GM12878 (cell line): ENCODE results near the gene ARPC1A. TPM values are rescaled to one million over a fixed set of nuclear protein-coding genes. Genes with fewer than 3 reads are reported as not detected.

Experiments used
- ATAC-seq: fragments of 200-7000 bp; cut with Tn5 transposase; 3 replicates; pipeline ENCODE4 v1.9.1; 2020; ENCODE audit warnings: mild to moderate bottlenecking, moderate library complexity
- BruUV-seq: library from RNA; stranded (reverse); fragments of 400-500 nt; replicated peaks from 2 replicates; lab custom pipeline; 2021; lab: Mats Ljungman, UMichigan
- CTCF ChIA-PET: fragments of 300-600 bp; sonication (Branson Sonifier 250); formaldehyde crosslinking; extraction: SDS; loops from one replicate; lab custom pipeline; 2021; ENCODE audit warnings: inconsistent platforms; lab: Yijun Ruan, JAX
- POLR2A ChIA-PET: fragments of 350-600 bp; formaldehyde crosslinking; extraction: SDS; loops from one replicate; lab custom pipeline; 2021; ENCODE audit warnings: inconsistent platforms; lab: Charles Lee
- RAD21 ChIA-PET: fragments of 300-600 bp; sonication (Branson Sonifier 250); formaldehyde crosslinking; loops from one replicate; lab custom pipeline; 2023; ENCODE audit warnings: antibody characterized with exemption; ENCODE audit not compliant: unreplicated experiment; lab: Charles Lee
- SMC1A ChIA-PET: fragments of 300-600 bp; sonication (Branson Sonifier 250); formaldehyde crosslinking; loops from one replicate; lab custom pipeline; 2023; ENCODE audit not compliant: unreplicated experiment, uncharacterized antibody; lab: Charles Lee
- DNase-seq: peaks from one replicate; pipeline ENCODE4 v3.0.0-alpha.2; 2011; ENCODE audit warnings: low read depth, low spot score
- FAIRE-seq: peaks from 3 replicates; lab custom pipeline; 2011; peaks lifted over from hg19 to GRCh38; lab: Jason Lieb, UNC
- H2AFZ ChIP-seq: 2 replicates; pipeline ENCODE4 v1.6.0; 2011; ENCODE audit warnings: low read depth, low read length, control low read depth; ENCODE audit not compliant: control insufficient read depth
- H3K27ac ChIP-seq: 2 replicates; pipeline ENCODE4 v1.5.1; 2011; ENCODE audit warnings: control low read depth; ENCODE audit not compliant: control insufficient read depth, insufficient read depth
- H3K27me3 ChIP-seq, 2 experiments: replicated peaks in 1 of 2; 2 replicates each; pipeline versions ENCODE4 v1.6.0 to v1.6.1; 2011; ENCODE audit warnings: low read length in 1 of 2; ENCODE audit not compliant: control insufficient read depth in 2 of 2, insufficient read depth in 2 of 2
- H3K36me3 ChIP-seq, 2 experiments: 2 replicates each; pipeline ENCODE4 v1.5.1; 2011; ENCODE audit warnings: low read length in 1 of 2; ENCODE audit not compliant: control insufficient read depth in 2 of 2, insufficient read depth in 2 of 2
- H3K4me1 ChIP-seq: 2 replicates; pipeline ENCODE4 v1.6.1; 2011; ENCODE audit warnings: mild to moderate bottlenecking, low read length, moderate library complexity, mixed read lengths; ENCODE audit not compliant: control insufficient read depth, insufficient read depth
- H3K4me2 ChIP-seq: 2 replicates; pipeline ENCODE4 v1.6.0; 2011; ENCODE audit warnings: control low read depth; ENCODE audit not compliant: control insufficient read depth, insufficient read depth
- H3K4me3 ChIP-seq: fragments of 200-600 bp; sonication (generic); 2 replicates; pipeline ENCODE4 v1.5.1; 2016
- H3K79me2 ChIP-seq: 2 replicates; pipeline ENCODE4 v1.6.0; 2011; ENCODE audit warnings: low read length; ENCODE audit not compliant: control insufficient read depth, insufficient read depth
- H3K9ac ChIP-seq: 2 replicates; pipeline ENCODE4 v1.8.0; 2011; ENCODE audit warnings: low read length, control low read depth, mixed read lengths; ENCODE audit not compliant: control insufficient read depth, insufficient read depth
- H3K9me3 ChIP-seq: replicated peaks from 3 replicates; pipeline ENCODE4 v1.5.1; 2011; ENCODE audit warnings: mild to moderate bottlenecking, low read length; ENCODE audit not compliant: control insufficient read depth, insufficient read depth
- H4K20me1 ChIP-seq: 2 replicates; pipeline ENCODE4 v1.6.0; 2011; ENCODE audit not compliant: control insufficient read depth, insufficient read depth
- ASH2L ChIP-seq: fragments of 300-600, 200-600 bp; sonication (generic); IDR thresholded peaks from 2 replicates; pipeline ENCODE4 v1.6.1; 2017; ENCODE audit warnings: low read depth, mild to moderate bottlenecking, borderline replicate concordance
- HDAC2 ChIP-seq: fragments of 200-600 bp; sonication (generic); IDR thresholded peaks from 2 replicates; pipeline ENCODE4 v1.6.1; 2017
- KAT2A ChIP-seq: conservative IDR thresholded peaks from 2 replicates; pipeline ENCODE4 v1.6.1; 2011; ENCODE audit warnings: low read depth, low read length; ENCODE audit not compliant: control insufficient read depth
- KDM1A ChIP-seq: fragments of 200-600 bp; sonication (generic); IDR thresholded peaks from 2 replicates; pipeline ENCODE4 v1.6.1; 2016; ENCODE audit warnings: borderline replicate concordance
- POLR2A ChIP-seq: IDR thresholded peaks from 2 replicates; pipeline ENCODE4 v1.6.1; 2011; ENCODE audit warnings: low read depth, mild to moderate bottlenecking, low read length
- RBBP5 ChIP-seq: fragments of 200-600 bp; sonication (generic); conservative IDR thresholded peaks from 2 replicates; pipeline ENCODE4 v1.6.1; 2016
- SPI1 ChIP-seq: IDR thresholded peaks from 2 replicates; pipeline ENCODE4 v1.6.1; 2011; ENCODE audit warnings: low read depth, mild to moderate bottlenecking, low read length, moderate library complexity, borderline replicate concordance; ENCODE audit not compliant: insufficient read depth
- WGBS: methylation state at CpG from one replicate; pipeline ENCODE4 v1.1.6; 2016; ENCODE audit warnings: low lambda C conversion rate; ENCODE audit not compliant: insufficient replicate concordance, insufficient coverage; ENCODE audit errors: missing lambda C conversion rate; 5-methylcytosine and 5-hydroxymethylcytosine counted together
- in situ Hi-C: fragments of 300-500 bp; cut with MboI; formaldehyde crosslinking; loops from 9 replicates; pipeline ENCODE4 v1.14.3; 2018; ENCODE audit warnings: mixed read lengths
- intact Hi-C: fragments of 100-400 bp; cut with micrococcal nuclease; formaldehyde crosslinking; loops from one replicate; pipeline ENCODE4 v1.14.2; 2022; ENCODE audit not compliant: unreplicated experiment
- polyA plus RNA-seq, 11 experiments: library from polyadenylated mRNA; depleted of rRNA in 4 of 11; unstranded in 6 of 11; stranded (reverse) in 5 of 11; fragments of >200 nt; fragmentation: Nextera tagmentation in 4 of 11; fragmentation: Illumina TruSeq in 1 of 11; extraction: Ambion mirVana in 4 of 11; extraction: Trizol in 1 of 11; gene quantifications; 1 replicate in 1 of 11; 2 replicates in 10 of 11; pipeline versions ENCODE4 v1.2.1 to v1.2.3, GENCODE V29; 2011 to 2016; ENCODE audit warnings: inconsistent platforms in 2 of 11, missing spikeins in 2 of 11, low read depth in 1 of 11
- total RNA-seq, 4 experiments: library from RNA; depleted of rRNA in 3 of 4; stranded (reverse); fragments of >200 nt in 3 of 4; fragmentation: Illumina TruSeq in 1 of 4; extraction: Trizol in 1 of 4; gene quantifications; 2 replicates each; pipeline versions ENCODE4 v1.2.1 to v1.2.3, GENCODE V29; 2013 to 2021
- TF ChIP-seq, protein P1 (sequence below): fragments of 450-650 bp; formaldehyde crosslinking; IDR thresholded peaks from 2 replicates; pipeline ENCODE4 v1.5.0; 2022; ENCODE audit warnings: mild to moderate bottlenecking, missing genetic modification characterization
- TF ChIP-seq, protein P2 (sequence below): IDR thresholded peaks from 2 replicates; pipeline ENCODE4 v1.6.1; 2011; ENCODE audit warnings: borderline replicate concordance, low read depth, mild to moderate bottlenecking, moderate library complexity, low read length; ENCODE audit not compliant: insufficient read depth, poor library complexity, severe bottlenecking

Gene ARPC1A
- total and polyA plus RNA-seq, 10 of the 15 experiments (the other 5 are each of a cell fraction or from before 2014, with no cell fraction given), result 42.3 to 152 (median 72.1) TPM

DNA sequence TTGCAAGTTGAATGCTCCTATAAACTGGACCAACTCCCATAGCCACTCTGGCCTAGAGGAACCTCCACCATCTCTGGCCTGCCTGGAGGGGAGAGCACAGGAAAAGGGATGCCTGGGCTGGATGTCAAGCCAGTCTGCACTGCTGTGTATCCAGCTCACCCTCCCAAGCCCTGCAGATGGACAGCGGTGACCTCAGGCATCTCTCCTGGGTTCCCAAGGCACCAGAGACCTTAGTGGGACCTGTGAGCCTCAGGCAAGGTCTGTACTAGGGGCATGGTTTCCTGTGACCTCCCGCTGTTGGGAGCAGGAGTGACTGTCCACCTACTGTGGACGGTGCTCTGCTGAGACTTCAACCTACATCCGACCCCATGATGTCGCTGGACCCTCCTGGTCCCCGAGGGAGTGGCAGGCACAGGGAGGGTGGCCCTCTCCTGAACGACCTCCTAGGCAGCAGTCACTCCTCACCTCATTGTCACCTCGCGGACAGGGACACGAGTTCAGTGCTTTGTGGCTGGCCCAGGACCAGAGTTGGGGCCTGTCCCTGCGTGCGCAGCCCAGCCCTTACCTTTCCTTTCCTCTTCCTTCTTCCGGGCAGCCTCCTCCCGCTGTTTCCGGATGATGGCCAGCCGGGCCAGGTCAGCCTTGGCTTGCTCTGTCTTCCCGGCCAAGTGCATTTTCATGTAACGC lies 71.7 kb downstream of the ARPC1A start (continued):
- TF ChIP-seq, protein P1, sequence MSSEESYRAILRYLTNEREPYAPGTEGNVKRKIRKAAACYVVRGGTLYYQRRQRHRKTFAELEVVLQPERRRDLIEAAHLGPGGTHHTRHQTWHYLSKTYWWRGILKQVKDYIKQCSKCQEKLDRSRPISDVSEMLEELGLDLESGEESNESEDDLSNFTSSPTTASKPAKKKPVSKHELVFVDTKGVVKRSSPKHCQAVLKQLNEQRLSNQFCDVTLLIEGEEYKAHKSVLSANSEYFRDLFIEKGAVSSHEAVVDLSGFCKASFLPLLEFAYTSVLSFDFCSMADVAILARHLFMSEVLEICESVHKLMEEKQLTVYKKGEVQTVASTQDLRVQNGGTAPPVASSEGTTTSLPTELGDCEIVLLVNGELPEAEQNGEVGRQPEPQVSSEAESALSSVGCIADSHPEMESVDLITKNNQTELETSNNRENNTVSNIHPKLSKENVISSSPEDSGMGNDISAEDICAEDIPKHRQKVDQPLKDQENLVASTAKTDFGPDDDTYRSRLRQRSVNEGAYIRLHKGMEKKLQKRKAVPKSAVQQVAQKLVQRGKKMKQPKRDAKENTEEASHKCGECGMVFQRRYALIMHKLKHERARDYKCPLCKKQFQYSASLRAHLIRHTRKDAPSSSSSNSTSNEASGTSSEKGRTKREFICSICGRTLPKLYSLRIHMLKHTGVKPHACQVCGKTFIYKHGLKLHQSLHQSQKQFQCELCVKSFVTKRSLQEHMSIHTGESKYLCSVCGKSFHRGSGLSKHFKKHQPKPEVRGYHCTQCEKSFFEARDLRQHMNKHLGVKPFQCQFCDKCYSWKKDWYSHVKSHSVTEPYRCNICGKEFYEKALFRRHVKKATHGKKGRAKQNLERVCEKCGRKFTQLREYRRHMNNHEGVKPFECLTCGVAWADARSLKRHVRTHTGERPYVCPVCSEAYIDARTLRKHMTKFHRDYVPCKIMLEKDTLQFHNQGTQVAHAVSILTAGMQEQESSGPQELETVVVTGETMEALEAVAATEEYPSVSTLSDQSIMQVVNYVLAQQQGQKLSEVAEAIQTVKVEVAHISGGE (CRISPR knock-in tag), result no peak
- TF ChIP-seq ASH2L, result no peak
- TF ChIP-seq KAT2A, result no peak
- no peak for TF ChIP-seq KDM1A

DNA sequence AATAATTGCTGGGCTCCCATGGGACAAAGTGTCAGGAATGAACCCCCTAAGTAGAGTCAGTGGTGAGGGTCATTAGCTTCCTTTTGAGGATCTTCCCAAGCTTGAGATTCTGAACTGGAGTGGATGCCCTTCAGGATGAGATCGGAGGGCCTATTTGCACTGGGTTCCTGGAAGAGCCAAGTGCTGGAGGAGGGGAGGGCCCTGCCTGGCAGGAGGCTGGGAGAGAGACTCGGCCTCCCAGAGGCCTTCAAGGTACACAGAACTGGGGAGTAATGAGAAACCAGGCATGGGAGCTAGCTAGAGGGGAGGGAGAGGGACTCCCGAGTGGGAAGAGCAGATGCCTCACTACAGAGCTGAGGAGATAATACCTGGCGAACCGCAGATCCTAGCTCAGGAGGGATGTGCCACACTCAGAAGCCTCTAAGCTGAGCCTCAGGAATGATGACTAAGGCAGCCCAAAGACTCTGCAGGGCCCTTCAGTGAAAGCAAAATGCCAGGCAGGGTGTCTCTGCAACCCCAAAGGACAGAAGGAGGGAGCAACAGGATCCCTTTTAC lies 73.3 kb downstream of the ARPC1A start:
- H3K79me2 ChIP-seq, result no peaks in the 10 kb centered on the region
- FAIRE-seq, result no peak
- no peak for TF ChIP-seq HDAC2
- TF ChIP-seq POLR2A, result peak; percentile 60
- no peak for TF ChIP-seq SPI1
- TF ChIP-seq, protein P2, sequence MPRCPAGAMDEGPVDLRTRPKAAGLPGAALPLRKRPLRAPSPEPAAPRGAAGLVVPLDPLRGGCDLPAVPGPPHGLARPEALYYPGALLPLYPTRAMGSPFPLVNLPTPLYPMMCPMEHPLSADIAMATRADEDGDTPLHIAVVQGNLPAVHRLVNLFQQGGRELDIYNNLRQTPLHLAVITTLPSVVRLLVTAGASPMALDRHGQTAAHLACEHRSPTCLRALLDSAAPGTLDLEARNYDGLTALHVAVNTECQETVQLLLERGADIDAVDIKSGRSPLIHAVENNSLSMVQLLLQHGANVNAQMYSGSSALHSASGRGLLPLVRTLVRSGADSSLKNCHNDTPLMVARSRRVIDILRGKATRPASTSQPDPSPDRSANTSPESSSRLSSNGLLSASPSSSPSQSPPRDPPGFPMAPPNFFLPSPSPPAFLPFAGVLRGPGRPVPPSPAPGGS, result peak; percentile 69
- no peak for TF ChIP-seq RBBP5
- no peak overlapping the region for H2AFZ ChIP-seq
- RAD21 ChIA-PET, result no interaction called here
- H3K9ac ChIP-seq, result no peak overlapping the region
- SMC1A ChIA-PET, result interaction anchor here (0.7 to 1.2 kb wide), 2 partner anchors 9 to 12 kb away, joined by 3 read pairs; no protein-coding TSS in a partner anchor
- no TSS peak for BruUV-seq
- peaks cover 43 to 50% of the 10 kb centered on the region in 2 experiments for H3K36me3 ChIP-seq
- no peak for DNase-seq
- 75% methylated on average over 5 of the region's 5 CpGs for WGBS
- intact Hi-C loops (no loop called here), in situ Hi-C loops (no loop called here)
- H3K4me1 ChIP-seq, result no peaks in the 10 kb centered on the region
- no peak overlapping the region for H3K27ac ChIP-seq
- no peak for ATAC-seq
- no peaks in the 10 kb centered on the region for H4K20me1 ChIP-seq
- H3K27me3 ChIP-seq, result no peaks in the 10 kb centered on the region
- H3K4me2 ChIP-seq, result no peak overlapping the region
- POLR2A ChIA-PET, result interaction anchor here (1.0 to 1.9 kb wide), 2 partner anchors 8 to 10 kb away, joined by 3 to 5 read pairs; partner anchors contain the start of genes BUD31 and PDAP1
- H3K9me3 ChIP-seq, result no peaks in the 10 kb centered on the region
- no peak overlapping the region for H3K4me3 ChIP-seq
- CTCF ChIA-PET, result interaction anchor here (1.5 to 2.8 kb wide), 2 partner anchors 8 to 33 kb away, joined by 7 to 9 read pairs; no protein-coding TSS in a partner anchor
